NCI-H526 treated with DMSO at 0.1 percent for 48 hours (cell line): ENCODE results near the gene AGFG2.

Experiments used
- DNase-seq: peaks from one replicate; lab custom pipeline; 2025; lab: John Stamatoyannopoulos, UW

The AGFG2 gene

DNA sequence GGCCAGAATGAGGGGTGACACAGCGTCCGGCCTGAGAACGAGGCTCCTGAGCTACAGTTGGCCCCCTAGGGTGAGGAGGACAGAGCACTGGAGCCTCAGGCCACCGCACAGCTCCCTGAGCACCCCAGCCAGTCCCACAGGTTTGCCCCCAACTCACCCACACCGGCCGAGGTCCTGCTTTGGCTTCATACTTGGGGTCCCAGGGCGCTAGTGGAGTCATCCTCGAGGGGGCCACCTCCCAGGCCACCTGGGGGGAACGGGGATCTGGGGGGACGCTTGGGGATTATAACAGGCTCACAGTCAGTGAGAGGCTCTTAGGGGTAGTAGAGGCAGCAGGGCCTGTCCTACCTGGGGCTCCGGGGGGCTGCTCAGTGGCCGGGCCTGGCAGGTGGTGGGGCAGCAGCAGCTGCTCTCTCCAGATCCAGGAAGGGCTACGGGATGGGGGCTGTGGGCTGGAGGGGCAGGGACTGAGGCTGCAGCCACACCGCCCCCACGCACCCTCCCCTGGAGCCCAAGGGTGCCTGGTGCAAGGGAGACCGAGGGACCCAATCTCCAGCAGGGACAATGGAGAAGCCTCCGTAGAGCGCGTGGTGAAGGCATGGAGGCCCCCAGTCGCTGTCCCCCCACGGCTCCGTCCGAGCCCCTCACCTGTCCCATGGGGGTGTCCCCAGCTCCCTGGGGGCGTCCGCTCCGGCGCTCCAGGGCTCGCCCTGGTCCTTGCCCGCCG lies 34.1 kb downstream of the AGFG2 start:
- no peak for DNase-seq

DNA sequence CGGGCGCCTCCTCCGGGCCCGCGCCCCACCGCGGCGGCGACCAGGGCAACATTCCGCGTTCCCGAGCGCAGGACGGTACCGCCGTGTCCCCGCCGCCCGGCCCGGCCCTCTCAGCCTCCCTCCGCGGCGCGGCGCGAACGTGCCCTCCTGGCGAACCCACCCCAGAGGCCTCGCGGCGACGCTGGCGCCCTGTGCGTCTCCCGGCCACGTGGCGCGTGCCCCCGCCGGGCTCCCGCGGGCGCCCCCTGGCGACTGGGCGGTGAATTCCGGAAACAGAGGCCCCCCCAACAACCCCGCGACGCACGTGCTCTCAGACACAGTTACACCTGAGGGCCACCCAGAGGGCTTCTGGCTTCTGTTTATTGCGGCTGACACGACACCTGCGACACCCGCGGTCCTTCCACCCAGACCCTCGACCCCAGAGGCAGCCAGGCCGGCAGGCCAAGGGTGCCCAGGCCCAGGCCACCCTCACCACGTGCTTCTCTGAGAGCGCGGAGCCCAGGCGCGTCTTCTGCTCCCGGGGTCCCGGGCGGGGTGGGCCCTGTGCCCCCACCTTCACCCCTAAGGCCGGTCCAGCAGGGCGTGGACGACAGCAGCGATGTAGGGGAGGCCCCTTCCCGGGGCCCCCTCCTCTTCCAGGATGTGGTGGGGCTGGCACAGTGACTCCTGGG lies 34.8 kb downstream of the AGFG2 start, which contains the start of gene SAP25:
Gene SAP25, minus strand, starts transcription at position 210 of the 671 bp plus-strand sequence. Its CDS starts 158 bp downstream, at position 52.
- DNase-seq: no peak

DNA sequence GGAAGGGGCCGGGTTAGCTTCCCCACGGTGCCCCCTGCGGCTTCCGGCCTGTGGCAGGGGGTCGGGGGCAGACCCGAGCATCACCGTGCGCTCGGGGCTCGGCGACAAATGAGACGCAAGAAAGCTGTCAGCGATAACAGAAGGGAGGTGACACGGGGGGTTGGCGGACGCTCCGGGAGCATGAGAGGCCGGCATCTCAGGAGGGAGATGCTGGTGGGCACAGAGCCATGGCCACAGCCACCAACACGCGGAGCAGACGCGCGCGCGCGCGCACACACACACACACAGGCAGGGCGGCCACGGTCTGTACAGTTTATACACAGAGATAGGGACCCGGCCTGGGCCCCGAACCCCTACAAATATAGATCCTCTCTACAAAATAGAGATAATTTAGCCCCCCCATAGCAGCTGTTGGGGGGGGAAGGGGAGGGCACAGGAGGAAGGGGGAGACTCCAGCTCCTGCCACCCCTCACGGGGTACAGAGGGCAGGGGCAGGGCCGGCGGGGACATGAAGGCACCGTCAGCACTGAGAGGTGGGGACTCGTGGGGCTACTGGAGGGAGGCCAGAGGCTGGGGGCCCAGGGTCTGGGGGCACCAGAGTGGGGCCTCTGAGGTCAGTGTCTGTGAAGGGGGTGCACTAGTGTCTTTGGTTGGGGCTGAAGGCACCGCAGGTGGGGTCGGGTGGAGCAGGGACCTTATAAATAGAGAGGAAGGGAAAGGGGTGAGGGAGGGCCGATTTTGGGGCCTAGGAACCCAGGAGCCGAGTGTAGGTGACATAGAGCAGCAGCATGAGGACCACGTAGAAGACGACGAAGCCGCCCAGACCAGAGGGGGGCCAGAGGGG lies 35.6 kb downstream of the AGFG2 start:
- no peak for DNase-seq

DNA sequence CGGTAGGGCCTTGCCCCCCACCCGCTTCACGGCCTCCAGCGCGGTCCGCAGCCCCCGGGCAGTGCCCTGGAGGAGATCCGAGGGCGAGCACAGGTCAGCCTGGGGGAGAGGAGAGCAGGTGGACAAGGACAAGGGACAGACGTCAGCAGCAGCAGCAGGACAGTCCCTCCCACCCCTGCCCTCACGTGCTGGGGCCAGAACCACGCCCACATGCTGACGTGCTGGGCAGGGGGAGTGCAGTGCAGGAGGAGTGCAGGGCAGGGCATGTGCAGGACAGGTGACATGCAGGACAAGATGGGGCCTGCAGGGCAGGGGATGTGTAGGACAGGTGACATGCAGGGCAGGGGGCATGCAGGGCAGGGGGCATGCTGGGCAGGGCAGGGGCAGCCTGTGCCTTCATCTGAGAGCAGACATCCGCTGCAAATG lies 36.2 kb downstream of the AGFG2 start:
- DNase-seq: no peak

DNA sequence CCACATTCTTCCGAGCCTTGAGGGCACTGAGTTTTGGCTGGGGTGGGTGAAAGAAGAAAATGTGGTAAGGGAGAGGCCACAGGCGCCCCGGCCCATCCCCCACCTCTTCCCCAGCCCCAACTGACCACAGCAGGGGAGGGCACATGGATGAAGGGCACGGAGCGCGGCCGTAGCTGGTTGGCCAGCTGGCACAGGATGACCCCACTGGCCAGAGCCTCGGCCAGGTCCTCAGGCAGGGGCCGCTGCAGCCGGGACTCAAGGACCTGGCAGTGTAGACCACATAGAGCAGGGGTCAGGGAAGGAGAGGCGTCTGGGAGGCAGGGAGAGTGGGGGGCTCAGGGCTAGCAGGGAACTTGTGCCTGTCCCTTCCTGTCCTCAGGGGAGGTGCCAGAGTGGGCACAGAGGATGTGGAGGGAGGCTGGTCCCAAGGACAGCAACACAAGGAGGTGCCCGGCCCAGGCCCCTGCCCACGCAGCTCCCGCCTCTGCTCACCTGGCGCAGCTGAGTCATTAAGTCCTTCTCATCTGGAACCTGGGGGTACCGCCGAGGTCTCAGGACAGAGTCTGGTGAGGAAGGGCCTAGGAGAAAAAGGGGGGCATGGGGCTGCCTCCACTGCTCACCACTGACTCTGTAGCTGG lies 36.9 kb downstream of the AGFG2 start:
- no peak for DNase-seq

DNA sequence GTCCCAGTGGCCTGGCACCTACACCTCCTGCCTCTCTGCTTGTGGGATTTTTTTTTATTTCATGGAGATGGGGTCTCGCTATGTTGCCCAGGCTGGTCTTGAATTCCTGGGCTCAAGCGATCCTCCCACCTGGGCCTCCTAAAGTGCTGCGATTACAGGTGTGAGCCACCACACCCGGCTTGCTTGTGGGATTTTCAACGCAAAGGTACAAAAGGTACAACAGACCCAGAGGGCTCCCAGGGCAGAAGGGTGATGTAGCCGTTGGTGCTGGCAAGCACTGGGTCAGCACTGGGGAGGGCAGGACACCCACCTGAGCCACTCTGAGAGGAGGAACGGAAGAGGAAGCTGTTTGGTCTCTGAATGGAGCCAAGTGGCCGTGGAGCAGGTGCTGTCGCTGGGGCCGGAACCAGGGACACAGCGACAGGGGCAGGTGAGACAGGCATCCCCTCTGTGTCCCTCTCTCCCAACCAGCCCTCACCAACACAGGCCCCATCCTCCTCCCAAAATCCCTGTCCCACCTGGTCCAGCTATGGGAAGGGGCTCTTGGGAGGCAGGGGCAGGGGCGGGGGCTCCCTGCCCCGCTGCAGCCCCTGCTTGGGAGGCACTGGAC lies 37.5 kb downstream of the AGFG2 start:
- no peak for DNase-seq

DNA sequence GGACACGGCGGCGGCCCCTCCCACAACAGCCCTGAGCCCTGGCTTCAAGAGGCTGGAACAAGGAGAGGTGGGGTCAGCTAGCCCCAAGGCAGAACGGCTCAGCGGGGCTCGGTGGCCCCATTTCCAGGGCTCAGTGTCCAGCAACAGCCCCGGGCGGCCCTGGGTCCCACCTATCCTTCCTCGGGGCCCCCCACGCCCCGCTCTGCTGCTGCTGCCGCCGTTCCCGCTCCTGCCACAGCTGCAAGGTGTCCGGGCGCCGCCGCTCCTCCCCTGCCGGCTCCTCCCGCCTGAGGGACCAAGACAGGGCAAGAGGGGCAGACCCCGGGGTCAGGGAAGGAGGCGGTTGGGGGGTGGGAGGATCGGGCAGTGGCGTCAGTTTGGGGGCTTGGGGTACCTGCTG lies 38.1 kb downstream of the AGFG2 start:
- no peak for DNase-seq

DNA sequence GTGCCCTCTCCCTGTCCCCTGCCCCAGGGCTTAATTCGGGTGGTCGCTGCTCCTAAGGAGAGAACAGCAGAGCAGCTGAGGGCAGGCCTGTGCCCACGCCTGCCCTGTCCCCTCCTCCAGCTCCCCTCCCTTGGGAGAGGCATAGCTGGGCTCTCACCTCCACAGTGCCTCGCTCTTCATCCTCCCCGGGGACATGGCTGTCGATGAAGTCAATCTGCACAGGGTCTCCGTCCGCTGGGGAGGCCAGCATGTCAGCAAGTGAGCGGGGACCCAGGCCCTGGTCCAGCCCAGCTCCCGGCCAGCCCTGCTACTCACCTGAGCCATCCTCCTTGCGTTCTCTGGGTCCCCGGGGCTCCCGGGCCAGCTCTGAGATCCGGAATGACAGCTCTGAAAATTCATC lies 38.5 kb downstream of the AGFG2 start:
- no peak for DNase-seq

DNA sequence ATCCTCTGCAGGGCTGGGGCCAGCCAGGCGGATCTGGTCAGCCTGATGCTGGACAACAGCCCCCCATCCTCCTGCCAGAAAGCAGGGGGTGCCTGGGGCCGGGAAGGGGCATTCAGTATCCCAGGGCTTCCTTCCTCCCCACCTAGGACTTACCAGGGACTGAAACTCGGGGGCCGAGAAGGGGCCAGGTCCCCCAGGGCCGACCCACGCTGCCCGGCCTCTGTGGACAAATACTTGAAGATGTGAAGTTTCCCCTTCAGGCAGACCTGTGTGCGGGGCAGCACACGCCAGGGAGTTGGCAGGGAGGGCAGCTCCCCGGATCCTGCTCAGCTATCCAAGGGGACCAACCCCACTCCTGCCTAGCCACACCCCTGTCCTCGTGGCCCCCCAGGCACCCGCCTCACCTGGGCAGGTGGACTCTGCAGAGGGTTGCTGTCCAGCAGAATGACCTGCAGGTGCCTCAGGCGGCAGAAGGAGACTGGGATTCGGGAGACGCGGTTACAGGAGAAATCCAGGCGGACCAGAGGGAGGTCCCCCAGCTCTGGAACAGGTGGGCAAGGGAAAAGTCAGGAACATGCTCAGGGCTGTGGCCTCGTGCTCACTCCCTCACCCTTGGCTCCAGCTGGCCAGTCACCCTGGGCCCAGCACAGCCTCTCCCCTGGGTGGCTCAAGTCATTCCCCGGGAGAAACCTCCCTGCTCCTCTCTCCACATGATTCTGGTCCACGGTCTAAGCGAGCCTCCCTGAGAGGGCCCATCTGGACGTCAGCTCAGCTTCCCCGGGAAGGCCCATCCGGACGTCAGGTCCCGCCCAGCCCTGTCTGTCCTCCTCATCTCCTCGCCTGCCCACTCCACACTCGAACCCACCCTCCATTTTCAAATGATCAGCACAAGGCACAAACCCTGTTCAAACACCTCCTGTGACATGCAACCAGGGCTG lies 39.5 kb downstream of the AGFG2 start:
- DNase-seq: no peak

DNA sequence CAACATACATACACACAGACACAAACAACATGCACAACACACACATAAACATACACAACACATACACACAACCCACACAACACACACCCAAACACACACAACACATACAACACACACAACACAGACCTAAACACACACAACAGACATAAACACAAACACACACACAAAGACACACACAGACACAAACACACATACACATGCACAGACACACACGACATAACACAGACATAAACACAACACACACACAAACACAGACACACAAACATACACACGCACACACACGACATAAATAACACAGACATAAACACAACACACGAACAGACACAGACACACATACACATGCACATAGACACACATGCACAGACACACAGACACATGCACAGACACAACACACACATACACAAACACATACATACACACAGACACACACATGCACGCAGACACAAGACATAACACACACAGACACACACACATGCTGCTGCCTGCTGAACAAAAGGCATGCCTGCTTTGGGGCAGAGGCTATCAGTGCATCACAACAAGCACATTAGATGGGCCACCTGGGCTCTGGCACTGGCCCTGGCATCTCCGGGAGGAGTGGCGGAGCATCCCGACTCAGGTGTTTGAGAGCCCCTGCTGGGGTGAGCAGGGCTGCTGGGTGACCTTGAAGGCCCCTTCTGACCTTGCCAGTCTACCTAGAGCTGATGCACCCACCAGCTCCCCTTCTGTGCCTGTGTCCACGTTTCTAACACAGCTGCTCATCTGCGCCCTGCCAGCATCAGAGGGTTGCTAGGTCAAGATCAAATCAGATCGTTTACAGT lies 41.7 kb downstream of the AGFG2 start:
- no peak for DNase-seq

DNA sequence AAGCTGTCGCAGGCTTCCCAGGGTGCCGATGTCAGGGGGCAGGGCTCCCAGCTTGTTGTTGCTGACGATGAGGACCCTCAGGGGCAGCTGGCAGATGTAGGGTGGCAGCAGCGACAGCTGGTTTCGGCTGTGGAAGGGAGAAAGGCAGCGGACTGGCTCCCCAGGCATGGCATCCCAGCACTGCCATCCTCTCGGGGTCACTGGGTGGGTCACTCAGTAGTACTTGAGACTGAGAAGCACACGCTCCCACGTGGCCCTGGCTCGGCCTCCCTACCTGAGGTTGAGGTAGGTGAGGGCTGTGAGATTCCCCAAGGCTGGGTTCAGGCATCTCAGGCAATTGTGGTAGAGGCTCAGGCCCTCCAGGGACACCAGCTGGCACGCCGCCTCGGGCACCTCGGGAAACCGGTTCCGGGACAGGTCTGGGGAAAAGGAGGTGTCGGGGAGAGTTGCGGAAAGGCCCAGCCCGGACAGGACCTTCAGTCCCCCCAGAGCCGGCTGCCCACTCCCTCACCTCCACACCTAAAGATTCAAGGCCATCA lies 43.1 kb downstream of the AGFG2 start:
- no peak for DNase-seq

DNA sequence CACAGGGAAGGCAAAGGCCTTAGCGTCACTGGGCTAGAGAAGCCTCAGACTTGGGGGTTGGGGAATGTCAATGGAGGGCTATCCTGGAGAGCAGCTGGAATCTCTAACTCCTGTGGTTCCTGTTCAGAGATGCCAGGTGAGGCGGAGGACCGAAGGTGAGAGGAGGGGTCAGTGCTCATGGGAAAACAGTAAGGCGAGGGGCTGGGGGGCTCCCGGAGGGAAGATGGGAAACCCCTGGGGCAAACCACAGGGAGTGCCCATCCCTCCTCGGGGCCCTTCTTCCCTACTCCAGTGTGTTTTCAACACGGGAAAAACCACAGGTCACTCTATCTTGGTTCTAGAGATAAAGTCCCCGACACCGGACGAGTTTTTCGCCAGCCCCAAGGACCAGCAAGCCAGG lies 43.6 kb downstream of the AGFG2 start:
- no peak for DNase-seq

DNA sequence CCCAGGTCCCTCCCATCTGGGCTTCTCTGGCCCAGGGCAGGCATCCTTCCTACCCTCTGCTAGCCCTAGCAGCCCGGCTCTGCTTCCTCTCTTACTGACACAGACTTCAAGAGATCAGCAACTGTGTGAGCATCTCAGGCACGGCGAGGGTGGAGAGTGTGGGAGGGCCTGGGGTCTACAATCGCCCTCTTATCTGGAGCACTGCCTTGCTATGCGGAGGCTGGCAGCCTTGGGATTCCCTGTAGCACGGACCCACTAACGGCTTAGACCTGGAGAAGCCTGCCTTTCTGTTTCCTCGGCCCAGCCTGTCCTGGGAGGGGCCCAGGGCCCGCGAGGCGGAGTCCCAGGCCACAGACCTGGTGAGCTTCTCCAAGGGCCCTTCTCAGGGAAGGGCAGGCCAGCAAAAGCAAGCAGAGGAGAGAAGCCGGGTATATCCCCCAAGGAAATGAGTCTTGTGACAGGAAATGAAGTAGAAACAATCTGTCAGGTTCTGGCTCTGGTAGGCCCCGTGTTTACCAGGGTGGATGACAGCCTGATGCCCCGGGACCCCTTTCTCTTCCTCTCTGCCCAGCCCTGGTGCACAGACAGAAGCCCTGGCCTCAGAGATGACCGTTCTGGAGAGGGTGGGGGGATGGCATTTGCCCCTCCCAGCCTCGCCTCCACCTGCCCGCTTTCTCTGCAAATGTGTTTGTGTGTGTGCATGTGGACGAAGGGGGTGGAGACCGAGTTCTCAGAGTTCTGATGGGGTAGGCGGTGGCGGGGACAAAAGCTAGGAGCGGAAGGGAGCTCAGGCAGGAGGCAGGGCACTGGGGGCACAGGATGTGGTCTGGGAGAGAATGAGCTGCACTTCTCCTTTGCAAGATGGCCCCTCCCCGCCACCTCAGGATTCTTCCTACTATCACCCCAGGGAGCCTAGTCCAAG lies 44.4 kb downstream of the AGFG2 start:
- no peak for DNase-seq

DNA sequence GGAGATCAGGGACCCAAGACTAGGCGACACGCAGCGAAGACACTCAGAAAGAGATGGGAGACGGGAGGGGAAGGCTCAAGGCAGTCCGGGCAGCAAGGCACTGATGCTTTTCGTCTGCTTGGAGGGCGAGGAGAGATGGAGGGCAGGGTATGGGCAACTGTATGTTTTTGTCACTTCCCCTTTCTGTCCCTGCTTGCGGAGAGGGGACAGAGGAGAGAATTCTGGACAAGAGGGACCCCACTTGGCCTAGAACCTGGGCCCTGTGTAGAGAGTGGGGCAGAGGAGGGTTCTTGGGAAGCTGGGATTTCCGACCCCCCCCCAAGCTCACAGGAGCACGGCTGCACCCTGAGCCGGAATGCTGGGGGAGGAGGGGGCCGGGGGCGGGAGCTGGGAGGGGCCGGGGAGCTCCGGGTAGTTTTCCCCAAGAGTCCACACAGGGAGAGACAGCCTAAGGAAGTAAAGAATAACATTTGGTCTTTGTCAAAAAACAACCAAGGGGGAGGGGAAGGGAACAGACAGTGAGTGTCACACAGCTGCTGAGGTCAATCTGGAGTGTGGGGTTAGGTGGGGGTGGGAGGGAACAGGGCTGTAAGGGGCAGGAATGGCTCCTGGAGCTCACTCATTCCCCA lies 45.2 kb downstream of the AGFG2 start:
- no peak for DNase-seq

DNA sequence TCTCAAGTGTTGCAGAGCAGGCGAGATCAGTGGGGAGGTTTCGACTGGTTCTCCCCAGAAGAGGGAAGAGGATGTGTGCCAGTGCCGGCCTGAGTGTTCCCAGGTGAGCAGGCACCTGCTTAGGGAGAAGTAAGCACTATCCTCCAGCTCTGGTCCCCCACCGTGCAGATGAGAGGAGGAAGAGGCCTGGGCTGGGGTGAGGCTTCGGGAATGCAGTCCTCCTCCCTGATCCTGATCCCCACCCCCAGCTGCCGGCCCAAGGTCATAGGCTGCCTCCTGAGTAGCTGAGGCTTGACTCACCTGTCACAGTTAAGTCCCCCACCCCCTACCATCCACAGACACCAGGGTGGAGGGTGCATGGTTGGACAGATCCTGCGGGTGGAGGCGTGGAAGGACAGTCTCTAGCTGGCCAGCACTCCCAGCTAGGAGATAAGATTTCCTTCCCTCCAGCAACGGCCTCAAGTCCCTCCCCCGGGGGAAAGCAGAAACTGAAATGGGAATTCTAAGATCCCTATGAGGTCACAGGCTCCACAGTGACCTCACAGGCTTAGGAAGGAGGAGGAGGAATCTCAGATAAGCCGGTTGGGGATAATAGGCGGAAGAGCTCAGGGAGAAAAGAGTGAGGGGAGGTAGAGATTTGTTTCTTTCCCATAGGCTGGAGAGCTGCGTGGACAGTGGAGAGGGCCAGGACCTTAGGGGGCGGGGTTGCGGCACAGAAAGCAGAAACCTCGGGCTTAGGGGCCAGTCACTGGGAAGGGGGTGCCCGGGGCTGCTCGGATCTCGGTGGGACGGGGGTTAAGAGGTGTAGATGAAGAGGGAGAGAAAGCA lies 45.9 kb downstream of the AGFG2 start:
- no peak for DNase-seq

DNA sequence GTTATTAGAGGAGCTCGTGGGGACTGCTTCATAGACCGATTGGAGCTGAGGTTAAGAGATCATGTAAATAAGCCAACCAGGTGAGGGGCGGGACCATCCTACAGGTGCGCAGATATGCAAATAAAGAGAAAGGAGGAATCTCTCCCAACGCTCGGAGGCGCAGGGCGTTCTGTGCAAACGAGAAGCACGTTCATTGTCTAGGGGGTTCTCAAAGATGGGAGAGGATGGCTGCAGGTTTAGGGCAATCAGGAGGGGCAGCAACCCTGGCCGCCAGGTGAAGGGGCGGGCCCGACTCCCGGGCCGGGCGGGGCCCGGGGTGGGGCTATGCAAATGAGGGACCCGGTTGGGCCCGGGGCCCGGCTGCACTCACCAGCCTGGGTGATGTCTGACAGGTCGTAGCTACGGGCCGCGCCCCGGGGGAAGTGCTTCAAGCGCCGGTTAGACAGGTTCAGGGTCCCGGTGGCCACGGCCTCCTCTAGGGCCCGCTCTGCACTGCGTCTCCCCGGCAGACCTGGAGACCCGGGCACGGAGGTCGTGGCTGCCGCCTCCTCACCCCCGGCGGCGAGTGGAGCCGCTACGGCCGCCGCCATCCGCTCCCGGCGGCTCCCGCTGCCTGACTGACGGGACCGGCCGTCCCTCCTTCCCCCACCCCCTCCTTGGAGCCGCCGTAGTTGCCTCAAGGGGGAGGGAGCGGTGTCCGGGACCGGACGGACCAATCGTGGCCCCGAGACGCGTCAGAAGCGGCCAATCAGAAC lies 46.7 kb downstream of the AGFG2 start, which contains the start of gene LRCH4:
Gene LRCH4, minus strand, starts transcription at position 619 of the 755 bp plus-strand sequence. Its CDS starts 29 bp downstream, at position 590.
- DNase-seq: peak; percentile 83
